ENCODE measurements around the gene OTUD3. TPM values are rescaled to one million over a fixed set of nuclear protein-coding genes. Genes with fewer than 3 reads are reported as not detected.
A peak's percentile ranks its signal among the peaks of the same experiment; 100 is the strongest.

The OTUD3 gene
- polyA plus RNA-seq, 1 donor (not counting 4 experiments of a cell fraction or from before 2014, with no cell fraction given): 7.0 TPM

DNA sequence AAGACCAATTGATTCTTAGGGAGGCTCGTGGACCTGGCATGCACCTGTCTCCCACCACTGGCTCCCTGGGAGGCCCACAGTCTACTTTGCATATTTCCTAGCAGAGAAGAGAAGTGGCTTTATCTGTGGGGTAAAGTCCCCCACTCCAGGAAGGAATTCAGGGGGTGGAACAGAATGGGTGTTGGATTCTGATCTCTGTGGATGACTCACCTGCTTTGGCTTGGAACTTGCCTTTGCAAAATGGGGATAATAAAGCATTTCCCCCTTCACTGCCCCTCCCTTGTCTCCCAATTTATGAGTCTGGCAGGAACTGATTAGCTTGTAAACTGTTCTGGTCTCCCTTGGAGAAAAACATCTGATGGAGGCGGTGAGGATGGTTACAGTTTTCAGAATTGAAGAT, 21.2 kb upstream of the OTUD3 start:
- DNase-seq (ENCODE audit: low read depth, low spot score): no peak

DNA sequence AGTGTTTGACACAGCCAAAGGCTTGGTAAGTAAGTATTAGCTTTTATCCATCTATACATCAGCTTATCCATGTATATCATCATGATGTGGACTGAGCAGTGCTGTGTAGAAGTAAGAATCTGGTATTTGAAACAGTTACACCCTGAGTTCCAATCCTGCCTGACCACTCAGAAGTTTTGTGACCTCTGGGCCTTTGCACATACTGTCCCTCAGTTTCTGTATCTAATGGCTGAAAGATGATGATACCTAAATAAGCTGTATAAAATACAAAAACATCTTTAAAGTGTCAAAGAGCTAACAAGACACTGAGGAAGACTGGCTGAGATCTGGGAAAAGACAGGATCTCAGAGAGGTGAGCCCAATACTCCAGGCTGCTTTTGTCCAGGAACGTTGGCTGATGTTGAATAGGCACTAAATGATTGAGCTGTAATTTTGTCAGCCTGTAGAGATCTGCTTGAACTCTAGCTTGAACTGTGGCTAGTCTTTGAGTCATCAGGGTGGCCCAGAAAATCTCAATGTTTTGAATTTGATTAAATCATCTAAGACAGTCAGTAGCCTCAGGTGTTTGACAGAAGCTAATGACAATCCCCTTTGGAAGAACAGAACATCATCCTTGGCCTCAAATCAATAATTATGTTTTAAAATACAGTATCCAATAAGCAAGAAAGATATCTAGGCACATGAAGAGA, 20.2 kb upstream of the OTUD3 start:
- no peaks in the 10 kb centered on the region for H3K36me3 ChIP-seq (ENCODE audit: control insufficient read depth in 2 of 2, extremely low read depth in 1 of 2, insufficient read depth in 2 of 2, low read length in 2 of 2)
- H3K9ac ChIP-seq (ENCODE audit: control insufficient read depth, extremely low read depth, insufficient read depth, low read length): no peak overlapping the region
- FAIRE-seq (peak; percentile 29), DNase-seq (ENCODE audit: low read depth, low spot score) (no peak)
- no peak overlapping the region for H2AFZ ChIP-seq (ENCODE audit: control insufficient read depth, low read length)
- H3K9me1 ChIP-seq (ENCODE audit: control insufficient read depth, extremely low read depth, insufficient read depth, low read length): no peaks in the 10 kb centered on the region
- no peaks in the 10 kb centered on the region for H3K9me3 ChIP-seq (ENCODE audit: control insufficient read depth, low read depth, low read length)
- peaks cover 14% of the 10 kb centered on the region for H3K4me1 ChIP-seq (ENCODE audit: control insufficient read depth, extremely low read depth, insufficient read depth, low read length)
- no peak overlapping the region for H3K27ac ChIP-seq (ENCODE audit: control insufficient read depth, insufficient read depth, low read length)
- dilution Hi-C loops (cut with MboI; ENCODE audit: extremely low pct_ligation_motif_present, low sequenced_read_pairs): no loop called here
- no peak overlapping the region for H3K4me3 ChIP-seq (ENCODE audit: control insufficient read depth in 2 of 3, extremely low read depth in 1 of 3, insufficient read depth in 2 of 3, low read depth in 1 of 3, low read length in 3 of 3)
- H3K79me2 ChIP-seq (ENCODE audit: control insufficient read depth, insufficient read depth, low read length): no peaks in the 10 kb centered on the region
- H4K20me1 ChIP-seq (ENCODE audit: control insufficient read depth, extremely low read depth, insufficient read depth, low read length): no peaks in the 10 kb centered on the region
- TF ChIP-seq, protein P1, sequence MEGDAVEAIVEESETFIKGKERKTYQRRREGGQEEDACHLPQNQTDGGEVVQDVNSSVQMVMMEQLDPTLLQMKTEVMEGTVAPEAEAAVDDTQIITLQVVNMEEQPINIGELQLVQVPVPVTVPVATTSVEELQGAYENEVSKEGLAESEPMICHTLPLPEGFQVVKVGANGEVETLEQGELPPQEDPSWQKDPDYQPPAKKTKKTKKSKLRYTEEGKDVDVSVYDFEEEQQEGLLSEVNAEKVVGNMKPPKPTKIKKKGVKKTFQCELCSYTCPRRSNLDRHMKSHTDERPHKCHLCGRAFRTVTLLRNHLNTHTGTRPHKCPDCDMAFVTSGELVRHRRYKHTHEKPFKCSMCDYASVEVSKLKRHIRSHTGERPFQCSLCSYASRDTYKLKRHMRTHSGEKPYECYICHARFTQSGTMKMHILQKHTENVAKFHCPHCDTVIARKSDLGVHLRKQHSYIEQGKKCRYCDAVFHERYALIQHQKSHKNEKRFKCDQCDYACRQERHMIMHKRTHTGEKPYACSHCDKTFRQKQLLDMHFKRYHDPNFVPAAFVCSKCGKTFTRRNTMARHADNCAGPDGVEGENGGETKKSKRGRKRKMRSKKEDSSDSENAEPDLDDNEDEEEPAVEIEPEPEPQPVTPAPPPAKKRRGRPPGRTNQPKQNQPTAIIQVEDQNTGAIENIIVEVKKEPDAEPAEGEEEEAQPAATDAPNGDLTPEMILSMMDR (optimal IDR thresholded peaks at IDR 0.05 in 1 of 3, IDR thresholded peaks at IDR 0.05 in 1 of 3, conservative IDR thresholded peaks at IDR 0.05 in 1 of 3; ENCODE audit: extremely low read depth in 1 of 3, insufficient read depth in 2 of 3, low read length in 3 of 3): no peak
- no peak for TF ChIP-seq EZH2 (IDR thresholded peaks at IDR 0.05; ENCODE audit: low read length)
- H3K27me3 ChIP-seq (ENCODE audit: control insufficient read depth, extremely low read depth, insufficient read depth, low read length): no peaks in the 10 kb centered on the region
- no peak overlapping the region for H3K4me2 ChIP-seq (ENCODE audit: control insufficient read depth, extremely low read depth, insufficient read depth, low read depth, low read length)

More for the DNA sequence above, 21.2 kb upstream of the OTUD3 start:
- peaks cover 14% of the 10 kb centered on the region for H3K4me1 ChIP-seq (ENCODE audit: control insufficient read depth, extremely low read depth, insufficient read depth, low read length)
- TF ChIP-seq, protein P1 (optimal IDR thresholded peaks at IDR 0.05 in 1 of 3, IDR thresholded peaks at IDR 0.05 in 1 of 3, conservative IDR thresholded peaks at IDR 0.05 in 1 of 3; ENCODE audit: extremely low read depth in 1 of 3, insufficient read depth in 2 of 3, low read length in 3 of 3): no peak
- no peak for TF ChIP-seq EZH2 (IDR thresholded peaks at IDR 0.05; ENCODE audit: low read length)
- no peak overlapping the region for H3K9ac ChIP-seq (ENCODE audit: control insufficient read depth, extremely low read depth, insufficient read depth, low read length)
- H3K4me3 ChIP-seq (ENCODE audit: control insufficient read depth in 2 of 3, extremely low read depth in 1 of 3, insufficient read depth in 2 of 3, low read depth in 1 of 3, low read length in 3 of 3): no peak overlapping the region
- H4K20me1 ChIP-seq (ENCODE audit: control insufficient read depth, extremely low read depth, insufficient read depth, low read length): no peaks in the 10 kb centered on the region
- H3K9me1 ChIP-seq (ENCODE audit: control insufficient read depth, extremely low read depth, insufficient read depth, low read length): no peaks in the 10 kb centered on the region
- no peaks in the 10 kb centered on the region for H3K79me2 ChIP-seq (ENCODE audit: control insufficient read depth, insufficient read depth, low read length)
- H3K4me2 ChIP-seq (ENCODE audit: control insufficient read depth, extremely low read depth, insufficient read depth, low read depth, low read length): peak overlapping the region; percentile 31
- no peak overlapping the region for H3K27ac ChIP-seq (ENCODE audit: control insufficient read depth, insufficient read depth, low read length)
- dilution Hi-C loops (cut with MboI; ENCODE audit: extremely low pct_ligation_motif_present, low sequenced_read_pairs): no loop called here
- peak; percentile 23 for FAIRE-seq
- H3K27me3 ChIP-seq (ENCODE audit: control insufficient read depth, extremely low read depth, insufficient read depth, low read length): no peaks in the 10 kb centered on the region
- no peaks in the 10 kb centered on the region for H3K9me3 ChIP-seq (ENCODE audit: control insufficient read depth, low read depth, low read length)
- H3K36me3 ChIP-seq (ENCODE audit: control insufficient read depth in 2 of 2, extremely low read depth in 1 of 2, insufficient read depth in 2 of 2, low read length in 2 of 2): no peaks in the 10 kb centered on the region
- H2AFZ ChIP-seq (ENCODE audit: control insufficient read depth, low read length): no peak overlapping the region

All from keratinocyte (primary cell).